A673 (cell line): ENCODE data around the gene TBC1D2.
"Not testable (repeated sequence)": the region's sequence is repeated elsewhere in the genome, so short reads cannot be mapped to it uniquely, and the experiment has no call there.

Experiments
- CTCF ChIP-seq: fragments of 300-800, 200-600 bp; sonication (generic); conservative IDR thresholded peaks from 2 replicates; pipeline ENCODE4 v1.5.1; 2017; ENCODE audit warnings: low read depth, mild to moderate bottlenecking, antibody characterized with exemption, low read length, moderate library complexity, mixed read lengths
- EZH2 ChIP-seq: fragments of 200-600 bp; sonication (generic); IDR thresholded peaks from 2 replicates; pipeline ENCODE4 v1.6.1; 2017; ENCODE audit warnings: borderline replicate concordance, low read depth, mild to moderate bottlenecking, mixed read lengths, antibody characterized with exemption, low read length; ENCODE audit not compliant: poor library complexity, severe bottlenecking

- TF ChIP-seq CTCF, EZH2: not testable (repeated sequence)
Observed at GRCh38 chr9:98283143-98283542, 27.7 kb upstream of the TBC1D2 start.
